Measurements from ENCODE around the gene EXOSC2.

DNA sequence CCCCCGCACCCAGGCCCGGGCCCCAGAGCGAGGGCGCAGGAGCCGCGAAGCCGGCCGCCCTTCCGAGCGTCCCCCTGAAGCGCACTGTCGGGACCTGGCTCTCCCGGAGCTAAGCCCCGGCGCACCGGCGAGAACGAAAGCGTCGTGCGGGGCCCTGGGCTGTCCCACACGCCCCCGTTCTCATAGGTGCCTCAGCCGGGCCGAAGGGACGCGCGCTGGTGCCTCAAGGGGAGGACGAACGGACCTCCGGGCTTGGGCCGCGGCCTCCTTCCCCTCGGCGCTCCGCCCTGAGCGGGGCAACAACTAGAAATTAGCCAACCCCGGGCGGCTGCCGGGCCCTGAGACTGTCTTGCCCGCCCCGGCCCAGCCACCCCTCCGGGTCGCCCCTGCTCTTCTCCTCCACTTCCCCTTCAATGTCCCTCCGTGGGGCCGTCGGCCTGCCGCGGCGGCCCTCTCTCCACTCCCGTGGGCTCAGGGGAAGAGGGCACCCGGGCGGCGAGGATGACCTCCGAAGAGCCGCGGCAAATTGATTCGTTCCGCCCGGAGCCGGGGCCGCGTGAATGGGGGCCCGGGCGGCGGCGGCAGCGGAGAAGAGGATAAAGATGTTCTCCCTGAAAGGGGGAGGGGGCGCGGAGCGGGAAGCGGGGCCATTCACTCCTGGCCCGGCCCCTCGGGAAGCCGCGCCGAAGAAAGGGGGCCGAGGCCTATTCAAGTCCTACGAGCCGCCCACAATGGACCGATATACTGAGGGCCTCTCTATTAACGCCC, 32.7 kb upstream of the EXOSC2 start:
- TF ChIP-seq POLR2AphosphoS5 (IDR thresholded peaks at IDR 0.05; ENCODE audit: low read depth, low read length) (no peak), POLR2A (IDR thresholded peaks at IDR 0.05; ENCODE audit: low read depth, low read length) (no peak), TAF1 (IDR thresholded peaks at IDR 0.05; ENCODE audit: borderline replicate concordance, low read depth, low read length) (no peak)

All from GM12892 (cell line).